MCF 10A (cell line): ENCODE measurements around the gene SEMA7A. TPM values are rescaled to one million over a fixed set of nuclear protein-coding genes. Genes with fewer than 3 reads are reported as not detected.

ENCODE experiments used
- BruUV-seq: library from RNA; stranded (reverse); fragments of 400-500 nt; replicated peaks from 2 replicates; lab custom pipeline; 2021; lab: Mats Ljungman, UMichigan
- CTCF ChIA-PET: fragments of 300-600 bp; sonication (Branson Sonifier 250); formaldehyde crosslinking; extraction: SDS; loops from one replicate; lab custom pipeline; 2021; ENCODE audit warnings: antibody characterized with exemption, inconsistent platforms; lab: Yijun Ruan, JAX
- POLR2A ChIA-PET: fragments of 300-600, 350-650 bp; sonication (Branson Sonifier 250); formaldehyde crosslinking; extraction: SDS; loops from one replicate; lab custom pipeline; 2020; ENCODE audit warnings: antibody characterized with exemption, inconsistent platforms; lab: Yijun Ruan, JAX
- DNase-seq: peaks from one replicate; pipeline ENCODE4 v3.0.0-alpha.2; 2018; ENCODE audit not compliant: unreplicated experiment
- H3K27ac Mint-ChIP-seq: one replicate; pipeline ENCODE4 v1.8.0; 2022; ENCODE audit warnings: mild to moderate bottlenecking, low read depth, mixed read lengths; ENCODE audit not compliant: unreplicated experiment
- H3K27me3 Mint-ChIP-seq: one replicate; pipeline ENCODE4 v1.8.0; 2022; ENCODE audit warnings: mixed read lengths; ENCODE audit not compliant: insufficient read depth, unreplicated experiment
- H3K36me3 Mint-ChIP-seq: one replicate; pipeline ENCODE4 v1.8.0; 2022; ENCODE audit warnings: mild to moderate bottlenecking, moderate library complexity, mixed read lengths; ENCODE audit not compliant: insufficient read depth, unreplicated experiment
- H3K4me1 Mint-ChIP-seq: one replicate; pipeline ENCODE4 v1.8.0; 2022; ENCODE audit warnings: mixed read lengths; ENCODE audit not compliant: insufficient read depth, unreplicated experiment
- H3K4me3 Mint-ChIP-seq: one replicate; pipeline ENCODE4 v1.8.0; 2022; ENCODE audit warnings: mild to moderate bottlenecking, moderate library complexity, mixed read lengths; ENCODE audit not compliant: unreplicated experiment
- H3K9me3 Mint-ChIP-seq: one replicate; pipeline ENCODE4 v1.8.0; 2022; ENCODE audit warnings: mixed read lengths; ENCODE audit not compliant: unreplicated experiment
- intact Hi-C: fragments of 100-400 bp; cut with micrococcal nuclease; formaldehyde crosslinking; loops from 2 replicates; pipeline ENCODE4 v1.14.1; 2022
- total RNA-seq: library from RNA; stranded (reverse); gene quantifications from 2 replicates; pipeline ENCODE4 v1.2.3, GENCODE V29; 2022
- TF ChIP-seq, protein P1 (sequence below): fragments of 200-600 bp; IDR thresholded peaks from one replicate; pipeline ENCODE4 v1.8.0; 2022; ENCODE audit warnings: antibody characterized with exemption, mild to moderate bottlenecking; ENCODE audit not compliant: unreplicated experiment

Gene SEMA7A
- total RNA-seq, 1 experiment from 2014 or later: 1.6 TPM

DNA sequence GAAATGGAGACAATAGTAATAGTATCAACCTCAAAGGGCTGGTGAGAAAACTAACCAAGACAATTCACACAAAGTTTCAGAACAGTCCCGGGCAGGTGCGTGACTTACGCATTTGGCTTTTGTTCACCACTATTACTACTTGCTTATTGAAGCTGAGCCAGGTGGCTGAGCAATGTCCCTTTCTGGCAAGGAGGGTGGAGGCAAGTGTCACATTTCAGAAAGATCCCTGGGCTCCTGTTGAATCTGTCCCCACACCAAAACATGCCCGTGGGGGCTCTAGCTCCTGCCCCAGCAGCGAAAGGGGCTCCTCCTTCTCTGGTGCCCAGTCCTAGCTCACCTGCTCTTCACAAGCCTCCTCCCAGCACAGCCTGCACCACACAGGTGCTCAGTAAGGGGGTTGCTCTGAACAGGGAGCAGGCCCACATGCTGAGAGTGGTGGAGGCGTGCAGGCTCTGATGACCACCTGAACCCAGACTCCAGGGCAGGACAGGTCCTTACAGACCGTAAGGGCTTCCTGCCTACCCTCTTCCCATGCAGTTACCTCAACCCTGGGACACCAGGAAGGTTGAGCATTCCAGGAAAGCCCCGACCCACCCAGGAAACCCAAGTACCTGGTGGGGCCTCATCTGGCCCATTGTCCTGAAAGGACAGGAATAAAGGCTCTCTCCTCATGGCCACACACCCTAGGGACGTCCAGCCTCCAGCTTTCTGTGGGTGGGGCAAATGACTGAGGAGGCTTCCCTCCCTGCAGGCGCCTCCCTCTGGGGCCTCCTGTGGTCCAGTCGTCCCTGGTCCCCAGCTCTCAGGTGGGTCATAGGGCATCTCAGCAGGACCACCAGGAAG lies 32.6 kb downstream of the SEMA7A start:
- peak; percentile 63 for DNase-seq
- Mint-ChIP-seq H3K27ac (no peak overlapping the region), H3K36me3 (no peaks in the 10 kb centered on the region), H3K4me3 (no peak overlapping the region), H3K9me3 (no peaks in the 10 kb centered on the region), H3K27me3 (no peaks in the 10 kb centered on the region), H3K4me1 (peaks cover 17% of the 10 kb centered on the region)
- ChIA-PET POLR2A (interaction anchor here (0.6 kb wide), 1 partner anchor 14 kb away, joined by 4 read pairs; no protein-coding TSS in a partner anchor), CTCF (no interaction called here)
- TF ChIP-seq, protein P1, sequence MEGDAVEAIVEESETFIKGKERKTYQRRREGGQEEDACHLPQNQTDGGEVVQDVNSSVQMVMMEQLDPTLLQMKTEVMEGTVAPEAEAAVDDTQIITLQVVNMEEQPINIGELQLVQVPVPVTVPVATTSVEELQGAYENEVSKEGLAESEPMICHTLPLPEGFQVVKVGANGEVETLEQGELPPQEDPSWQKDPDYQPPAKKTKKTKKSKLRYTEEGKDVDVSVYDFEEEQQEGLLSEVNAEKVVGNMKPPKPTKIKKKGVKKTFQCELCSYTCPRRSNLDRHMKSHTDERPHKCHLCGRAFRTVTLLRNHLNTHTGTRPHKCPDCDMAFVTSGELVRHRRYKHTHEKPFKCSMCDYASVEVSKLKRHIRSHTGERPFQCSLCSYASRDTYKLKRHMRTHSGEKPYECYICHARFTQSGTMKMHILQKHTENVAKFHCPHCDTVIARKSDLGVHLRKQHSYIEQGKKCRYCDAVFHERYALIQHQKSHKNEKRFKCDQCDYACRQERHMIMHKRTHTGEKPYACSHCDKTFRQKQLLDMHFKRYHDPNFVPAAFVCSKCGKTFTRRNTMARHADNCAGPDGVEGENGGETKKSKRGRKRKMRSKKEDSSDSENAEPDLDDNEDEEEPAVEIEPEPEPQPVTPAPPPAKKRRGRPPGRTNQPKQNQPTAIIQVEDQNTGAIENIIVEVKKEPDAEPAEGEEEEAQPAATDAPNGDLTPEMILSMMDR: no peak
- intact Hi-C loops: no loop called here
- no TSS peak for BruUV-seq

DNA sequence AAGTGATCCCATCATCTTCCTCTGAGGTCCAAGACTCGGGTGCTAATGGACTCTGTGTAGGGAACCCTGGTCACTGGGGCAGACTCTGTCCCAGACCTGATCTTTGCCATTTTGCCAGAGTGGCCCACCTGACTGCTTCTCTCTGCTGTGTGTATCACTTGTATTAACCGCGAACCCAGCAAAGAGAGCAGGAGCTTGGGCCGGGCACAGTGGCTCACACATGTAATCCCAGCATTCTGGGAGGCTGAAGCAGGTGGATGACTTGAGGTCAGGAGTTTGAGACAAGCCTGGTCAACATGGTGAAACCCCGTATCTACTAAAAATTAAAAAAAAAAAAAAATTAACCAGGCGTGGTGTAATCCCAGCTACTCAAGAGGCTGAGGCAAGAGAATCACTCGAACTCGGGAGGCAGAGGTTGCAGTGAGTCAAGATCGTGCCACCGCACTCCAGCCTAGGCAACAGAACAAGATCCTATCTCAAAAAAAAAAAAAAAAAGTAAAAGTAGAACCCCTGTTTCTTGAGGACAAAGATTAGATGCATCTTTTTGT lies 33.4 kb downstream of the SEMA7A start:
- intact Hi-C loops: no loop called here
- no peak overlapping the region for H3K4me3 Mint-ChIP-seq
- no peak for DNase-seq
- H3K27me3 Mint-ChIP-seq: no peaks in the 10 kb centered on the region
- CTCF ChIA-PET: no interaction called here
- no TSS peak for BruUV-seq
- TF ChIP-seq, protein P1: no peak
- POLR2A ChIA-PET: interaction anchor here (0.6 kb wide), 1 partner anchor 13 kb away, joined by 4 read pairs; no protein-coding TSS in a partner anchor
- no peaks in the 10 kb centered on the region for H3K9me3 Mint-ChIP-seq
- H3K36me3 Mint-ChIP-seq: no peaks in the 10 kb centered on the region
- H3K27ac Mint-ChIP-seq: no peak overlapping the region
- peaks cover 24% of the 10 kb centered on the region for H3K4me1 Mint-ChIP-seq

DNA sequence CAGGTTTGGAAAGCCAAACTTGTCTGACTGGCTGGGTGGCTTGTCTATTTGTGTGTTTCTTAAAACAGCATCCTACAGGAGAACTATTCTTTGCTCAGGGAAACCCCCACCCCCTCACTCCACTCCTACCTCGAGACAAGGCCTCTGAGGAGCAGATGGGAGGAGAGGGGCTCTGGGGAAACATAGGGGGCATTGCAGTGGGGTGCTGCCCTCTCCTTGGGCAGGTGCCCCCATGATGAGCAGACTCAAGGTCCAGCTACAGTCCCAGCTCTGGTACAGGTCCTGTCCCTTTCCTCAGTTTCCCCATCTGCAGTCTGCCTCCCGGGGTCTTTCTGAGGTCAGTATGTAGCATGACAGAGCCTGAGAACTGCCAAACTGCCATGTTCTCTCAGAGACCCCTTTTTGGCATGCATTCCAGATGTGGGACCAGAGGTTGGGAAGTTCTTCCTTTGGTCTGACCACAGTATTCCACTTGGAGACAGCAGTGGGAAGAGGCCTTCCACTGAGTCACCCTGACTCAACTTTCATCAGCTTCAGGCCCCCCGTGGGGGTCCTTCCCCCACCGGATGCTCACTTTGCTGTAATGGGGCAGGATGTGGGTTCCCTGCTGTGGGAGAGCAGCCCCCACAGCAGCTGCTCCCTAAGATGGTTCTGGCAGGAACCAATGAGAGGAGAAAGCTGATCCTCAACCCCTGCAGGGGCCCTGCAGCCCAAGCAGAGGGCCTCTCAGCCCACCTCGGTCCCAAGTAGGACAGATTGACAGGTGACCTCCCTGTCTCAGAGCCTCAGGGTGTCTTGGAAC lies 34.0 kb downstream of the SEMA7A start:
- Mint-ChIP-seq H3K36me3 (no peaks in the 10 kb centered on the region), H3K27me3 (no peaks in the 10 kb centered on the region), H3K9me3 (no peaks in the 10 kb centered on the region), H3K4me3 (no peak overlapping the region), H3K4me1 (peaks cover 30% of the 10 kb centered on the region), H3K27ac (no peak overlapping the region)
- DNase-seq: no peak
- BruUV-seq: no TSS peak
- CTCF ChIA-PET: interaction anchor here (0.6 to 1.0 kb wide), 2 partner anchors 25 to 313 kb away, joined by 3 to 4 read pairs; no protein-coding TSS in a partner anchor
- intact Hi-C loops: no loop called here
- POLR2A ChIA-PET: interaction anchor here (0.6 kb wide), 1 partner anchor 31 kb away, joined by 5 read pairs; no protein-coding TSS in a partner anchor
- TF ChIP-seq, protein P1: no peak
